ENCODE measurements around the gene PLSCR3. TPM values are rescaled to one million over a fixed set of nuclear protein-coding genes. Genes with fewer than 3 reads are reported as not detected.

The PLSCR3 gene
- total and polyA plus RNA-seq, 2 experiments from 2014 or later = 30.0 to 34.3 TPM

- Histone ChIP-seq H3K36me3 (ENCODE audit: insufficient read depth) (no peaks in the 10 kb centered on the region), H3K79me2 (replicated peaks; ENCODE audit: insufficient read depth) (no peaks in the 10 kb centered on the region), H3K4me2 (no peak overlapping the region), H3K4me3 (no peak overlapping the region), H2AFZ (no peak overlapping the region), H3K4me1 (ENCODE audit: insufficient read depth) (no peaks in the 10 kb centered on the region), H3K9me2 (ENCODE audit: insufficient read depth) (no peaks in the 10 kb centered on the region), H3K27me3 (ENCODE audit: insufficient read depth) (no peaks in the 10 kb centered on the region), H4K20me1 (replicated peaks; ENCODE audit: insufficient read depth) (no peaks in the 10 kb centered on the region; the same call in 1 of the 2 replicates), H3F3A (replicated peaks; ENCODE audit: low read depth) (no peaks in the 10 kb centered on the region), H3K27ac (ENCODE audit: low read depth) (no peak overlapping the region)
- no peak overlapping the region for H3K27ac Mint-ChIP-seq
- no peak overlapping the region for H3K4me3 Mint-ChIP-seq
- no peaks in the 10 kb centered on the region for H3K9me3 Mint-ChIP-seq
- no peak for TF ChIP-seq ZNF462 (CRISPR knock-in tag; IDR thresholded peaks at IDR 0.05)
- TF ChIP-seq CTCF (conservative IDR thresholded peaks at IDR 0.05; ENCODE audit: low read depth in 2 of 2) = 0 out of 4 replicates have a peak, but pooled peaks of 1 of the 2 experiments have one; percentile 4
- peaks cover 17% of the 10 kb centered on the region for H3K36me3 Mint-ChIP-seq (ENCODE audit: low read depth)
- peaks cover 11% of the 10 kb centered on the region for H3K27me3 Mint-ChIP-seq (ENCODE audit: insufficient read depth, low read depth, poor library complexity)
- H3K4me1 Mint-ChIP-seq = peaks cover 39% of the 10 kb centered on the region
- no peak for DNase-seq (ENCODE audit: low spot score)
- ATAC-seq = peak; percentile 8; the same call in 2 of the 3 replicates
These were observed 22.8 kb upstream of the PLSCR3 start for GRCh38 chr17:7417056-7417655.

- Histone ChIP-seq H4K20me1 (replicated peaks; ENCODE audit: insufficient read depth) (no peaks in the 10 kb centered on the region; the same call in 1 of the 2 replicates), H3K4me2 (no peak overlapping the region), H3K36me3 (ENCODE audit: insufficient read depth) (no peaks in the 10 kb centered on the region), H3K4me3 (no peak overlapping the region), H3K79me2 (replicated peaks; ENCODE audit: insufficient read depth) (no peaks in the 10 kb centered on the region), H3K27ac (ENCODE audit: low read depth) (no peak overlapping the region), H3F3A (replicated peaks; ENCODE audit: low read depth) (no peaks in the 10 kb centered on the region), H3K4me1 (ENCODE audit: insufficient read depth) (no peaks in the 10 kb centered on the region), H2AFZ (no peak overlapping the region), H3K9me2 (ENCODE audit: insufficient read depth) (no peaks in the 10 kb centered on the region), H3K27me3 (ENCODE audit: insufficient read depth) (no peaks in the 10 kb centered on the region)
- peaks cover 17% of the 10 kb centered on the region for H3K36me3 Mint-ChIP-seq (ENCODE audit: low read depth)
- peaks cover 42% of the 10 kb centered on the region for H3K4me1 Mint-ChIP-seq
- no peak for ATAC-seq
- H3K27ac Mint-ChIP-seq = no peak overlapping the region
- H3K4me3 Mint-ChIP-seq = no peak overlapping the region
- peaks cover 9% of the 10 kb centered on the region for H3K27me3 Mint-ChIP-seq (ENCODE audit: insufficient read depth, low read depth, poor library complexity)
- no peak for DNase-seq (ENCODE audit: low spot score)
- no peaks in the 10 kb centered on the region for H3K9me3 Mint-ChIP-seq
- TF ChIP-seq EZH2phosphoT487 (IDR thresholded peaks at IDR 0.05; ENCODE audit: unreplicated experiment) (no peak), ETS1 (IDR thresholded peaks at IDR 0.05) (no peak), JUNB (IDR thresholded peaks at IDR 0.05; ENCODE audit: unreplicated experiment) (no peak)
These were observed 22.0 kb upstream of the PLSCR3 start for GRCh38 chr17:7416323-7416722.

Measured in GM23338 (cell line).